ENCODE data around the gene UNC5B.

The UNC5B gene

GRCh38 chr10:71346731-71347130 is 134.4 kb downstream of the UNC5B start:
- no peak for DNase-seq

GRCh38 chr10:71347587-71348395 is 135.4 kb downstream of the UNC5B start:
- no peak for DNase-seq

GRCh38 chr10:71348850-71349249 is 136.5 kb downstream of the UNC5B start:
- DNase-seq, result no peak

DNA sequence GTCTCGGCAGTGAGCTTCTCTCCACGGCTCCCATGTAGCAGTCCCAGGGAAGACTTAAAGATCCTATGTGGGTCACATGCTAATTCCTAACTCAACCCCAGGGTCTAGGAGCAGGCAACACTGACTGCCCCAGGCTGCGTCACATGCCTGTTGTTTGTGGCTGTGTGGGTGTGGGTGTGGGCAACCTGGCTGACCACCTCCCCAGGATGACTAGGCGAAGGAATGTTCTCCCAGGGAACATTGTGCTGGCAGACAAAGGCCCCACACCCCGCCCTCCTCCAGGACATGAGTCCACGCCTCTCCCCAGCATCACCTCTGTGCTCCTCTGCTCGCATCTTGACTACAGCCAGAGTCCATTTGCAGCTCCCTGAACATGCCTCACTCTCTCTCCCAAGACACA is 137.0 kb downstream of the UNC5B start:
- DNase-seq, result peak in 3 of 4 experiments; percentile 41 to 67 (median 56)

- no peak for DNase-seq
Measured at GRCh38 chr10:71351087-71351486, 138.7 kb downstream of the UNC5B start.

- peak in 3 of 4 experiments; percentile 55 to 68 (median 68) for DNase-seq
Measured at GRCh38 chr10:71351628-71352319, 139.4 kb downstream of the UNC5B start.

Data from suppressor macrophage (primary cell).